Midbrain (tissue), 1 donor: ENCODE data around the gene POLQ.
"Not testable (repeated sequence)": the region's sequence is repeated elsewhere in the genome, so short reads cannot be mapped to it uniquely, and the experiment has no call there.

Experiments
- DNase-seq: peaks from one replicate; lab custom pipeline; 2025; lab: John Stamatoyannopoulos, UW

Gene POLQ

GRCh38 chr3:121424549-121424948 is 121.2 kb downstream of the POLQ start:
- DNase-seq: no peak

GRCh38 chr3:121418182-121418581 is 127.6 kb downstream of the POLQ start:
- no peak for DNase-seq

GRCh38 chr3:121414924-121415323 is 130.9 kb downstream of the POLQ start:
- no peak for DNase-seq

- no peak for DNase-seq
Observed at GRCh38 chr3:121411523-121411922, 134.3 kb downstream of the POLQ start.

GRCh38 chr3:121405631-121406030 is 140.2 kb downstream of the POLQ start:
- DNase-seq: no peak

- no peak for DNase-seq
Observed at GRCh38 chr3:121399820-121400219, 146.0 kb downstream of the POLQ start.

- not testable (repeated sequence) for DNase-seq
Observed at GRCh38 chr3:121398051-121398450, 147.7 kb downstream of the POLQ start.

- not testable (repeated sequence) for DNase-seq
Observed at GRCh38 chr3:121395967-121396366, 149.8 kb downstream of the POLQ start.

GRCh38 chr3:121388308-121388707 is 157.5 kb downstream of the POLQ start:
- not testable (repeated sequence) for DNase-seq
